ENCODE results near the gene DEFB121.

Gene DEFB121

GRCh38 chr20:31406115-31406514 lies at the start of gene DEFB121:
DEFB121 (minus strand) TSS chr20:31406215; CDS start chr20:31406152, 63 bp downstream.
- no peak for DNase-seq (ENCODE audit: low spot score)
- no peak for TF ChIP-seq CTCF (conservative IDR thresholded peaks at IDR 0.05; ENCODE audit: low read depth)
- CTCF ChIA-PET = interaction anchor here (0.5 to 1.1 kb wide), 3 partner anchors 14 to 54 kb away, joined by 3 to 6 read pairs (median 5); no protein-coding TSS in a partner anchor
- POLR2A ChIA-PET (ENCODE audit: low non-redundant PET) = no interaction called here
- no peak within 1 kb of the TSS for H3K27ac ChIP-seq

- H3K27ac ChIP-seq = no peak overlapping the region
- ChIA-PET CTCF (interaction anchor here (1.6 kb wide), 1 partner anchor 49 kb away, joined by 8 read pairs; no protein-coding TSS in a partner anchor), POLR2A (ENCODE audit: low non-redundant PET) (no interaction called here)
- DNase-seq (ENCODE audit: low spot score) = no peak
- no peak for TF ChIP-seq CTCF (conservative IDR thresholded peaks at IDR 0.05; ENCODE audit: low read depth)
These were observed 48.3 kb upstream of the DEFB121 start for GRCh38 chr20:31454361-31454760.

- TF ChIP-seq CTCF (conservative IDR thresholded peaks at IDR 0.05; ENCODE audit: low read depth) = no peak
- H3K27ac ChIP-seq = no peak overlapping the region
- ChIA-PET CTCF (no interaction called here), POLR2A (ENCODE audit: low non-redundant PET) (no interaction called here)
- no peak for DNase-seq (ENCODE audit: low spot score)
These were observed 46.6 kb upstream of the DEFB121 start for GRCh38 chr20:31452575-31452974.

GRCh38 chr20:31449511-31450414 lies 43.7 kb upstream of the DEFB121 start:
- H3K27ac ChIP-seq = no peak overlapping the region
- no peak for TF ChIP-seq CTCF (conservative IDR thresholded peaks at IDR 0.05; ENCODE audit: low read depth)
- no peak for DNase-seq (ENCODE audit: low spot score)
- ChIA-PET CTCF (interaction anchor here (0.6 to 1.6 kb wide), 4 partner anchors 54 to 191 kb away, joined by 3 to 15 read pairs (median 4); no protein-coding TSS in a partner anchor), POLR2A (ENCODE audit: low non-redundant PET) (no interaction called here)

- DNase-seq (ENCODE audit: low spot score) = no peak
- no peak overlapping the region for H3K27ac ChIP-seq
- ChIA-PET POLR2A (ENCODE audit: low non-redundant PET) (no interaction called here), CTCF (no interaction called here)
- no peak for TF ChIP-seq CTCF (conservative IDR thresholded peaks at IDR 0.05; ENCODE audit: low read depth)
These were observed 40.2 kb upstream of the DEFB121 start for GRCh38 chr20:31446084-31446819.

GRCh38 chr20:31440012-31440659 lies 34.1 kb upstream of the DEFB121 start, which contains the start of gene DEFB123:
DEFB123 (plus strand) TSS chr20:31440632; CDS start chr20:31440699, 67 bp downstream.
- ChIA-PET CTCF (interaction anchor here (0.5 to 1.5 kb wide), 9 partner anchors 10 to 172 kb away, joined by 3 to 5 read pairs (median 3); no protein-coding TSS in a partner anchor), POLR2A (ENCODE audit: low non-redundant PET) (no interaction called here)
- no peak within 1 kb of the TSS for H3K27ac ChIP-seq
- DNase-seq (ENCODE audit: low spot score) = no peak
- peak; percentile 29 for TF ChIP-seq CTCF (conservative IDR thresholded peaks at IDR 0.05; ENCODE audit: low read depth)

Measured in RWPE1 (cell line).